GM18867 (cell line): ENCODE data around the gene MST1R.
A peak's percentile ranks its signal among the peaks of the same experiment; 100 is the strongest.

Source experiments
- ATAC-seq: cut with Tn5 transposase; IDR thresholded peaks from one replicate; pipeline ENCODE4 v1.9.1; 2021; ENCODE audit warnings: mild to moderate bottlenecking, moderate library complexity; ENCODE audit not compliant: unreplicated experiment

Gene MST1R

DNA sequence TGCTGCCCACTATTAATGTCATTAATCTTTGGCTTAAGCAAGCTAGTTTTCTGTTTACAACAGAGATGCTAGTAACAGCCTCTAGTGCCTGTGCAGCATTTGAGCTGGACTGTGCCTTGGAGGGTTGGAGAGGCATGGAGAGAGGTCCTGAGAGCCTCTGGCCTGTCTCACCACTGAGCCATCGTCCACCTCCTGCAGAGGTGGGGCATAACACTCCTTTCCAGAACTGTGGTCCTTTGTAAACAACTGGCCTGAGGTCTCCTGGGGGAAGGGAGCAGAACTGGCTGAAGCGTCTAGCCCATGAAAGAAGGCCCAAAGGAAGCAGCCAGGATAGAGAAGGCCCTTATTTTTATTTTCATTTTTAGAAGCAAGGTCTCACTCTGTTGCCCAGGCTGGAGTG, 24.0 kb downstream of the MST1R start:
- no peak for ATAC-seq

DNA sequence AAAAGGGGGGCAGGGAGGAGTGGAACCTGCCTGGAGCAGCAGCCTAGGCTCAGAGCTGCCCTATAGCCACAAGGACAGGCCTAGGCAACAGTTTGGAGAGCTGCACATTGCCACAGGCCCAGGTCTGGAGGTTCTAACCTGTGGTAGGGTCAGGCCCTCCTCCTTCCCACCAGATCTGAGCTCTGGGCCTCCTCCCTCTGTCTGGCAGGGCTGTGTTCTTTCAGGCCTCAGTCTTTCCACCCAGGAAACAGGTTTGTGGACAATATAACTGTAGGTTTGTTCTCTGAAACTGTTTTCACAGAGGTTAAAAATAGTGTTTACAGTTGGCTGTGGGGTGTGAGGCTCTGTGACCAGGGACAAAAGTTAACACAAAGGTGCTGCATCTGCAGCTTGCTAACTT, 25.0 kb downstream of the MST1R start:
- no peak for ATAC-seq

DNA sequence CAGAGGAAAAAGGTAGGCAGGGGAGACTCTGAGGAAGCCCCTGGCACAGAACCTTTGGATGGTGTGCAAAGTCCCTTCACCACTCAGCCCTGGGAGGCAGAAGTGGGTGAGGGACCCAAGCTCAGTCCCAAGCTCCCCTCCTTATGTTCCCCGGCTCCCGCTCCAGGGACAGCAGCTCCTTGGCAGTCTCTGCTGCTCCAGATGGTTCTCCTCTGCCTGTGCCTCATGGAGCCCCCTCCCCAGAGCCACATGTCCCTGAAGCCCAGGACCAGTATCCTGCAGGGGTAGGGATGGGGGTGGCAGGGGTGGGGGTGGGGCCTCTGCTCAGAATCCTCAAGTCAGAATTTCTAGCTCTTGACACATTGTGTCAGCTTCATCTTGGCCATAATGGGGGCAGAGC, 26.0 kb downstream of the MST1R start:
- ATAC-seq: no peak

DNA sequence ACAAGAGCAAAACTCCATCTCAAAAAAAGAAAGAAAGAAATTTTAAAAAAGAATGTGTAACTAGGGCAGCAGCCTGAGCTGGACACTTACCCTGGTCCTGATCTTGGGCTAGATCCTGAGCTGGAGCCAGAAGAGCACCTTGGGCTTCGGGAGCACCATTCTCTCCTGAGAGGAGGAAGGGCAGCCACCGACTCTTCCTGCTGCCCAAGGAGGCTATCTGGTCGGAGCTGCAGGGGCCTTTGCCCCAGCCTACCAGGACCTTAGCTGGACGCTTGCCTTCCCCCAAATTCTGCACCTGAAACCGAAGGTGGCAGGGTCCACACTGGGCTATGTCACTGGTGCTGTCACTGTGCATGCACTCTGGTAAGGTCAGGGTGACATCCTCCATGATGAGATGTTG, 27.1 kb downstream of the MST1R start:
- no peak for ATAC-seq

DNA sequence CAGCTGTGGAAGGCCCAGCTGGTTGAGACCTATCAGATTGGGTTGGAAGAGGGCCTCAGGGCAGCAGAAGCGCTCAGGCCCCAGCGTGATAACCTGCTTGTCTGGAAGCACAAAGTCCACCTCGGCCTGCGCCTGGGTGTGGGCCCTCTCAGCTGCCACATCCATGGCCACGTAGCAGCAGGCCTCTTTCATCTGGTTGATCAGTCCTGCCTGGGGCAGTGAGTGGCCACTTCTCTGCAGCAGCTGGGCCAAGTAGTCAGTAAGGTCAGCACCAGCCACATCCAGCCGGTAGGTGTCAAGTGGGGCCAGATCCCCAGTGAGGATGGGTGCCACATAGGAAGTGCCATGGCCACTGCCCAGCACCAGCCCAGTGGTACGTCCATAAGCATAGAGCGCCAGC, 30.1 kb downstream of the MST1R start:
- no peak for ATAC-seq

DNA sequence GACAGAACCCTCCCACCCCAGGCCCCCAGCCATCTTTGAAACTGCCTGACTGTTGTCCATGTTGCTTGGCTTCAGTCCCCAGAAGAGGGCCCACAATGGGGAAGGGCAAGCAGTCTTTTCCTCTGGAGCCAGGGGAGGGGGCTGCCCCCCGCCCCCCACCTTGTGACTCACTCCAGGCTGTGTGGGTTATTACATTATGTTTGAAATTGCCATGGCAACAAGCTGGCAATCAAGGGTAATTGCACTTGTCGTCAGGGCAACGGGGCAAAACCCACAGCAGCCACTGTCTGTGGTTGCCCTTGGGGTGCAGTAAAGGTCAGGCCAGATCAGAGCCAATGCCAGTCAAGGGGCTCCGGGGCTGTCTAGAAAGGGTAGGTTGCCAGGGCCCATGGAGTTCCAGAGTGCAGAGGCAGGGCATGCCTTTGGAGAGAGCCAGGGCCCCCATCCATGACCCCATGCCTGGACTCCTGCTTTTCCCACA, 30.8 kb downstream of the MST1R start:
- ATAC-seq: no peak

DNA sequence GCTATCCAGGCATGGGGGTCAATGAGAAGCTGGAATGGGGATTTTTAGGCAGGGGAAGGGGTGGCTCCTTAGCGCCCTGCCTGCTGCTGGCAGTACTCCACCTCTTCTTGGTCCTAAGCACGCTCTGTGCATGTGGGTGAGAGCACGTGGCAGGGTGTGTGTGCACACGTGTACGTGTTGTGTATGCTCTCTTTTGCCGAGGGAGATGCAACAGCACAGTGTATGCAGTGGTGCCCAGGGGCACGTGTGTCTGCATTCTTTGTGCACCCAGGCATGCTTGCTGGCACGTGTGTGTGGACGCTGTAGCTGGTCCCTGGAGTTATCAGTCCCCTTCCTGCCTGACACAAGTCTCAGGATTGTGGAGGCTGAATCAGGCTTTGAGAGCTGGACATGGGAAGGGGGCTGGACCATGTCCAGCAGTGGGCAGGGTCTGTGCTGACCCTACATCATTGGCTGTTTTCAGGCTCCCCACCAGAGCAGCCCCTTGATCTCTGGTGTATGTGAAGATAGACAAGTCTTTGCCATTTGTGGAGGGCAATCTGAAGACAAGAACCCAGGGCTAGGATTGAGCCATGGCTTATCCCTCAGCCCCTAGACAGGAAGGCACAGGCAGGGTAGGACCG, 32.0 kb downstream of the MST1R start:
- ATAC-seq: no peak

DNA sequence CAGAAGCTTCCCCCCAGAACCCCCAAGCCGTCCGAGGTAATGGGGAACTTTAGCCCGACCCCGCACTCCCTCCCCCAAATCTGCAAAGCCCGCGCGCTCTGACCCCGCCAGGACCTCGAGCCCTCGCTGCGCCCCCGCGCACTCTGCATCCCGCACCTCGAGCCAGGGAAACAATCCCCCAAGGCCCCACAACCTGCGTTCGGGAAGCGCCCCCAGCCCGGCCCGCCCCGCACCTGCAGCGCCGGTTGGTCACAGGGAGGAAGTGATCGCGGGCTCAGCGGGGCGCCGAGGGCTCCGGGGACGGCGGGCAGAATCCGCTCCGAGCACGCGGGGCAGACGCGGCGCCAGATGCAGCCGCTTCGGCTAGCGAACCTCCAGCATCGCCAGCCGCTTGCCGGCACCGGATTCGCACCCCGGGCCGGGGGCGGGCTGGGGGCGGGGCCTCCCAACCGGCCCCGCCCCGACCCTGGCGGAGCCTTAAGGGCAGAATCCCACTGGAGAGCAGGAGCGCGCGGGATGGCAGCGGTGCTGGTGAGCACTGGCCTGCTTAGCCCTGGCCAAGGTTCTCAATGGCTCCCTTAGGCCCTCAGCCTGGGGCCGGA, 34.0 kb downstream of the MST1R start, which contains the start of gene CAMKV:
TSS of gene CAMKV (minus strand) at position 382 of the 602 bp plus-strand sequence. CDS start 7,518 bp downstream, outside the sequence.
- no peak for ATAC-seq

DNA sequence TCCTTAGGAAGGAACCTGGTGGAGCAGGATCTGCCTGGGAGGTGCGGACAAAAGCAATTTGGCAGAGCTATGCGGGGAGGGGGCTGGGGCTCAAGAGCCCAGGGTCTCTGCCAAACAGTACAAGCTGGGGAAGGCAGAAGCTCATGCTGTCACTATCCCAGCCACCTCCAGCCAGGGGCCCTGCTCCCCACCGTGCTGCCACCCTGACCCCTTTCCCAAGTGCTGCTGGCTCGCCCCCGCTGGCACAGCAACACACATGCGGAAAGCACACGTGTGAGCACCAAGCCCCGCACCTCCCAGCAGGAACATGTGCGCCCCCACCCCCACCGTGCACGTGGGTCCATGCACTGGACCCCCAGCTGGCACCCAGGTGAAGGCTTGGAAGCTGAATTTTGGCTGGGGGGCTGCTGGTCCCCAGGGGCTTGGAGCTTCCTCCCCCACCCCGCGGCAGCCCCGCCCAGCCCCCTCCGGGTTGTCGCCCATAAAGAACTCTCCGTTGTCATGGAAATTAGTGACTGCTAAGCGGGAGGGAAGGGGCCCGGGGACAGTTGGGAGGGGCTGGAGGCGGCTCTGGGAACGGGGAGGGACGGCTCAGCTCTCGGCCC, 34.7 kb downstream of the MST1R start:
- no peak for ATAC-seq

DNA sequence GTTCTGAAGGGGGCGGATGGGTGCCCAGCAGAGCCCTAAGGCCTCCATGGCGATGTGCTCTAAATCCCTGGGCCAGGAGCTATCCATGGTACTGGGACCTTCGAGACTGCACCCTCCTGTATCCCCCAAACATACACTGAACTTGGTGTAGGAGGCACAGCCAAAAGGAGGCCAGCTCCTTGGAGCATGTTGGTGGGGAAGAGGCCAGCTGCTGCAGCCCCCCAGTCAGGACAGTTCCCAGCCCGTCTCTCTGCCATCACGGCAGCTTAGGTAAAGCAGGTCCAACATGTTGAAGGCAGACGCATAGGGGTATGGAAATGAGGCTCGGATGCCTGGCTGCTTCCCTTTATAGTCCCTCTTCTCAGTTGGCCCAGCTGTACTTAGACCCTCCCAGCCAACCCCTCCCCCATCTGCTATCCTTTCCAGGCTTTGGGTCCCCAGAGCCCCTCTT, 35.8 kb downstream of the MST1R start:
- no peak for ATAC-seq

DNA sequence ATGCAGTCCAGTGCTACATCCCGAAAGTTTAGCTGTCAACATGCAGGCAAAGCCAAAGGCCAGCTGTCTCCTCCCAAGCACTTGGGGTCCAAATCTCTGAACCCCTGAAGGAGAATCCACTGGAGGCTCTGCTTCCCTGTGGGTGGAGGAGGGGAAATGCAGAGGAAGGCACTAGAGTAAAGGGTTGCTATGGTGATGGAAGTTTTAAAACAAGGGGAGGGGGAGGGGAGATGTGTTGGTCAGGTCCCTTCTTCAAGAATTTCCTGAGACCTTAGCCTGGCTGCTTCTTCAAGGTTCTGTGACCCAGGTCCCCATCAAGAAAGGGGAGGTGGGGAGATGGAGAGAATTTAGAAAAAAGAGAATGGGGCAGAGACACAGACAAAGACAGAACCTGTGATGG, 36.3 kb downstream of the MST1R start:
- no peak for ATAC-seq

DNA sequence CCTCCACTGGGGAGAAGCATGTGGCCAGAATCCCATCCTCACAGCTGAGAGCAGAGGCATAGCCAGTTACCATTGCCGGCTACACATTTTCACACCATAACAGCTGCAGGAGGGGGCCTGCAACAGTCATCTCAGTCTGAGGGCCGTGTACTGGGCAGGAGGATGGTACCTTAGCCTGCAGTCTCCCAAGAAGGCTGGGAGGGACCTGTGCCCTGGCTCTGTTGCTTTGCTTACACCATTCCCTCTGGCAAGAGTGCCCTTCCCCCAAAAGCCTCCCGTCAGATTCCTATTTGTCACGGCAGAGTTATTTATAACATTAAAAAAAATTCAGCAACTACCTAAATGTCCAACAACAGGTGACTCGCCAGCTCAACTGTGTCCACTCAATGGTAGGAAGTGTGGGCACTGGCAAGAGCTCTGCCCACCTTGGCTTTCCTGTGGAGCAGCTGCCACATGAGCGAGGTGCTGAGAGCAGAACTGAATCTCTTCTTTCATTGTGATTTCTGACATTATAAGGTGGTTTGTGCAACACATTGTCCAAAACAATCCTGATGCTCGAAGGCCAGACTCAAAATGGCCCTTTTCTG, 38.4 kb downstream of the MST1R start:
- ATAC-seq: no peak

DNA sequence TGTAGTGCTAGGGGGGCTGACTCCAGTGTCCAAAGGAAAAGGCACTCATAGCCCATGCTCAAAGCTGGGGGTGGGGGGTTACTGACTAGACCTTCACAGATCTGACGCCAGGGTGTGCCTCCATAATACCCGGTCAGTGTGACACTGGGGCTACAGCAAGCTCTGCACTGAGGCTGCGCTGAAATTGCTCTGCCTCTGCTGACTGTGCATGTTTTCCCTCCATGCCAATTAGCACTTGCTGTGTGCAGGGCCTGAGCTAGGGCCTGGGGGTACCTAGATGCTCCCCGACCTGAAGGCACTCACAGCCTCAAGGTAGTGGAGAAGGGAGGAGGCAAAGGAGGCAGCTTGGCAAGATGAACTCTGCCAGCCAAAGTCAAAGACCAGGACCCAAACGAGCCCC, 39.2 kb downstream of the MST1R start:
- ATAC-seq: no peak

DNA sequence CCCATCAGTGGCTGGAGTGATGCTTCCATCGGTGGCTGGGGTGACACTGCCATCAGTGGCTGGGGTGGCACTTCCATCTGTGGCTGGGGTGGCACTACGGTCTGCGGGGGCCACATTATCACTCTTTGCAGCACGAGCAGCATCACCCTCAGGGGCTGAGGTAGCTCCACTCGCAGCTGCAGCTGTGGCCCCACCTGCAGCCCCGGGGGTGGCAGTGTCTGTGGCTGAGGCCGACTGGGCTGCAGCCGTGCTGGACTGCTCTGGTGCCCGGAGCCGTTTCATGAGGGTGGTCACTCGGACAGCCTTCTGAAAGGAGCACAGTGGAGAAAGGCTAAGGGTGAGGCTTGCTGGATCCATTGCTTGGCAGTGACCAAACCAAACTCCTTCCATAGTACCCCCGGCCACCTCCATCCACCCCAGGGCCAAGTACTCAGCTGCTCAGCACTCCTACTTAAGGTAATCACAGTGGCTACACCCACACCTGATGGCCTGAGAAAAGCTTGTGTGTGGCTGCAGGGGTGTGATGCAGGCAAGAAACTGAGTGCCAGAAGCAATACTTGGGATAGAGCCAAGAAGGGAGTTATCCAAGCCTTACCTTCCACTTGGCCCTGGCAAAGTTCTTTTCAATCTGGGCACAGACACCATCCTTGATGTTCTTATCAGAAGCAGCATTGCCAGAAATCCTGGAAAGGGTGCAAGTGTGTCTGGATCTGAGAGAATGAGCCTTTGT, 43.9 kb downstream of the MST1R start:
- no peak for ATAC-seq

DNA sequence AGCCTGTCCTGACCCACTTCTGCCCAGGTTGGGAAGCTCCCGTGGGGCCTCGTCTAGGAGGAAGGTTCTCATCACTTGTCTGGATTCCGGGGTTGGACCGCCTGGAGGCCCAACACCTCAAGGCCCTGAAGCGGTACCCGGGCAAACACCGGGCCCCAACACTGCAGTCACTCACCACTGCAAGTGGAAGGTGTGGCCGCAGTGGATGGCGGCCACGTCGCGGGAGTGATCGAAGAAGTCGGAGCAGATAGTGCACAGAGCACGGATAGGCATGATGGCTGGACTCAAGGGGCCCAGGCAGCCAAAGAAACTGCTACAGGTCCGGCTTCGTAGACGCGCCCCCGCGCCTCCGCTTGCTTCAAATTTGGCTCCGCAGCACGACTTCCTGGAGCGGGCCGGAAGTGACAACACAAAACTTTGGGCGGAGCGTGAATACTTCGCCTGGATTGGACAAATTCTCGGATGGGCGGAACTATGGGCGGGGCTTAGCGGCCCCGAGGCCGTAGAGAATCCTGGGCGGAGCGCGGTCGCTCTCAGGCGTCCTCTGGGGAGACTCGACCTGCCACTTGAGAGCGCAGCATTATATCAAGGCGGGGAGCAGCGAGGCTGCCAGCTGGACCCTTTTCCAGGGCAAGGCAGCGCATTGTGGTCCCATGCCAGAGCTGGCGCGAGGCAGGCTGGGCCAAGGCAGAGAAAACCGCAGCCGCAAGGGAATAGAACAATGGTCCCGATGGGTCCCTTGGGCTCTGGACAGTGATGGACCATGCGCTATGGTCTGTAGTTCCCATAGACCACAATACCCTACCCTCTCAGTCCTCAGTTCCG, 47.3 kb downstream of the MST1R start, which contains the start of gene TRAIP:
TSS of gene TRAIP (minus strand) at position 384 of the 825 bp plus-strand sequence. CDS start at position 273, 111 bp downstream.
- ATAC-seq: peak; percentile 92

DNA sequence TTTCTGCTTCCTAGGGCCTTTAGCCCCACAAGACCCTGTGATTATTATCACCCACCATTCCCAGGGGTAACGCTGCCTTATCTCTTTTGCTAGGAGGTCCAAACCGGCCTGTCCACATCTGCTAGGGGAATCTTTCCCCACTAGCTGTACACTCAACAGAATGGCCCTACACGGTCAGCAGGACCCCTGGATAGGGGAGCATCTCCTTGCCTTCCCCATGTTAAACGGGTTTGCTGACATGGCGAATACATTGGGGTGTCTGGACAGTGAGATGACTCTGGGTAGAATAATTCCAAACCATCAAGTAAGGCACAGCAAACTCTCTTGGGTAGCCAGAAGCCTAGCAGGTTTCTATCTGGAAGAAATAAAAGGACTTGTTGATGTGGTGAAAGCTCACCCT, 48.0 kb downstream of the MST1R start:
- ATAC-seq: no peak

DNA sequence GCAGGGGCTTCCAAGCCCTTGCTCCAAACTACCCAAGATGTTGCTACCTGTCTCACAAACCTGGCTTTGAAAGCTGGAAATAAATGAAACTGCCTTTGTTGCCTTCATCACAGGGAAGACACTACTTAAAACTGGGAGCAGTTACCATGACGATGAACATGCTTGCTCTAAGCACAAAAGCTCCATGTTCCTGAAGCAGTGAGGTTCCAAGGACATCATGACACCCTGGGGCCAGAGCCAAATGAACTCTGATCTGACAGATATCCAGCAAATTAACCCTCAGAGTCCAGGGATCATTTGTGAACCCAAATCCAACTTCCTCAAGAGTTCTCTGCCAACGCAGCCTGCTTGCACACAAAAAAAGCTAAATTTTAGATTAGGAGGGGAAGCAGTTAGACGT, 58.0 kb downstream of the MST1R start:
- no peak for ATAC-seq

DNA sequence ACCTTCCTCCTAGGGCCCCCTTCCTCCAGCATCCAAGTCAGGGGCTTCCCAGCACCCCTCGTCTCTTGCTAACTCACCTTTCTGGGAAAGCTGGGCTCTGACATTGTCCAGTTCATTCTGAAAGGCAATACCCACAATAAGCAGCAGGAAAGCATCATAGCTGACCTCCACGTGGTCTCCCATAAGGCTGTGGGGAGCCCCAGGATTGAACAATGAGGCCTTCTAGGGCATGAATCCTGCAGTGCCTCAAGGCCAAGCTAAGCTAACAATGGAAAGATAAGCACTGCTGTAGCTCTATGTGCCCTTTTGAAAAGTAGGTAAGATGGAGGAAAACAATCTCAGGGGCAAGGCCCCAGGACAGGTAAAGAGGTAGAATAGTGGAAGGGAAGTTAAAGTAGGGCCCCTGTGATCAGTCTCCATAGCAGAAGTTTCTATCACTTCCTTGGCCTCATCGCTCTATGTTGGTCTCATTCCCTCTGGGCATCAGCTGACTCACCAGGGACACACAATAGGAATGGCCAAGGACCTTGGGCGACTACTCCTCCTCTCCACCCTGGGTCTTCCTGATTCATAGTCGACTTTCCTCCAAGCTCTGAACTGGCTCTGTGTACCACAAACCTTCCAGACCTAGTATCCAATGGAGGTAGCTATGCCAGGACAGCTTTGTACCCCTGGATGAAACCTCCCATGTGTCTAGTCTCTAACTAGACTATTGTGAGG, 59.0 kb downstream of the MST1R start:
- ATAC-seq: no peak

DNA sequence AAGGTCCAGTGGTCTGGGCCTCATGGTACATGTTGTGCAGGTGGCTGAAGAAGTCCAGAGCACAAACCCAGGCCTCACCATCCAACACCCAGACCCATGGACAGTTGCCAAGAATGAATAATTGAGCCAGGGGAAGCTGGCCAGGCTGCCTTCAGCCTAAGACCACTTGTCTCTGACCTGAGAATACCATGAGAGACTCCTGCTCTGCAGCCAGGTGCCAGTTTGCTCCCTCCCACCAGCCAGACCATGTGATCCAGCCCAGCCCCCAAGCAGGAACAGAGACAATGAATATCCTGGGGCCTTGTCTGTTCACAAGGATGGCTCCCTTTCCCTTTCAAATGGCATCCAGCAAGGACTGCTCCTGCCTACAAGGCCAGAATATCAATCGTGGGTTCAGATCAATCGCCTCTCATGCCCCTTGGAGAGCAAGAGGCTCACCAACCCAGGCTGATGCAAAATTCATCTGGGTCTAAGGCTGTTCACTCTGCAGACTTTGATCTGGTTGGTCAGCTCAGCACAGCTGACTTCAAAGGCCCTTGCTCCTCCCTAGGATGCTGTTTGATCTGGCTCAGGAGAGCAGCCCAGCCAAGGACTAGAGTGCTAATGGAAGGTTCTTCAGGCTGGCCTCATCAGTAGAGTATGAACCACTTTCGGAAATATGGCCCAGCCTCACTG, 60.7 kb downstream of the MST1R start:
- ATAC-seq: no peak
